HEK293 (cell line): ENCODE data around the gene UGT1A3.

Experiments
- CTCF ChIA-PET: fragments of 350-600 bp; formaldehyde crosslinking; extraction: SDS; loops from one replicate; lab custom pipeline; 2021; ENCODE audit warnings: antibody characterized with exemption; lab: Yijun Ruan, JAX
- POLR2A ChIA-PET: fragments of 300-600 bp; formaldehyde crosslinking; extraction: SDS; loops from one replicate; lab custom pipeline; 2020; ENCODE audit warnings: antibody characterized with exemption, inconsistent platforms; lab: Yijun Ruan, JAX
- H3K27ac ChIP-seq: fragments of 200-500 bp; sonication (Bioruptor generic); 2 replicates; pipeline ENCODE4 v1.5.1; 2014; ENCODE audit warnings: low read depth, low read length, control low read depth, inconsistent platforms; ENCODE audit errors: extremely low read depth
- H3K36me3 ChIP-seq, 2 experiments: fragments of 200-500 bp in 1 of 2; sonication (Bioruptor generic) in 1 of 2; 1 replicate in 1 of 2; 2 replicates in 1 of 2; pipeline ENCODE4 v1.5.1; 2014 to 2017; ENCODE audit warnings: inconsistent platforms in 2 of 2, low read length in 2 of 2; ENCODE audit not compliant: control insufficient read depth in 2 of 2, insufficient read depth in 1 of 2
- H3K4me1 ChIP-seq: fragments of 200-500 bp; sonication (Bioruptor generic); 2 replicates; pipeline ENCODE4 v1.5.1; 2014; ENCODE audit warnings: mild to moderate bottlenecking, low read length, inconsistent platforms; ENCODE audit not compliant: control insufficient read depth, insufficient read depth
- H3K4me3 ChIP-seq: 2 replicates; pipeline ENCODE4 v1.5.1; 2011; ENCODE audit warnings: low read depth, mild to moderate bottlenecking, control low read depth, low read length, moderate library complexity
- H3K9me3 ChIP-seq: fragments of 200-500 bp; sonication (Bioruptor generic); 2 replicates; pipeline ENCODE4 v1.5.1; 2014; ENCODE audit warnings: low read depth, low read length, inconsistent platforms; ENCODE audit not compliant: control insufficient read depth, insufficient read depth
- GLIS2 ChIP-seq: fragments of 450-650 bp; formaldehyde crosslinking; IDR thresholded peaks from 2 replicates; pipeline ENCODE4 v1.5.1; 2016; ENCODE audit warnings: missing biosample characterization, missing genetic modification characterization
- PRDM1 ChIP-seq: fragments of 450-650 bp; formaldehyde crosslinking; IDR thresholded peaks from 2 replicates; pipeline ENCODE4; 2016; ENCODE audit warnings: missing biosample characterization, missing genetic modification characterization
- SP2 ChIP-seq: fragments of 450-650 bp; formaldehyde crosslinking; IDR thresholded peaks from 2 replicates; pipeline ENCODE4 v1.5.1; 2016; ENCODE audit warnings: missing biosample characterization, missing genetic modification characterization
- SP3 ChIP-seq: fragments of 450-650 bp; formaldehyde crosslinking; IDR thresholded peaks from 2 replicates; pipeline ENCODE4 v1.5.1; 2016; ENCODE audit warnings: missing biosample characterization, missing genetic modification characterization
- ZFHX2 ChIP-seq: fragments of 450-650 bp; formaldehyde crosslinking; conservative IDR thresholded peaks from 2 replicates; pipeline ENCODE4 v1.5.1; 2016; ENCODE audit warnings: missing biosample characterization, missing genetic modification characterization
- ZNF133 ChIP-seq: fragments of 450-650 bp; formaldehyde crosslinking; IDR thresholded peaks from 2 replicates; pipeline ENCODE4 v1.5.1; 2016; ENCODE audit warnings: missing biosample characterization, missing genetic modification characterization
- ZNF157 ChIP-seq: fragments of 450-650 bp; formaldehyde crosslinking; IDR thresholded peaks from 2 replicates; pipeline ENCODE4 v1.5.1; 2016; ENCODE audit warnings: missing biosample characterization, missing genetic modification characterization
- ZNF221 ChIP-seq: fragments of 450-650 bp; formaldehyde crosslinking; IDR thresholded peaks from 2 replicates; pipeline ENCODE4 v1.5.1; 2017; ENCODE audit warnings: missing biosample characterization, missing genetic modification characterization, borderline replicate concordance
- ZNF426 ChIP-seq: fragments of 450-650 bp; formaldehyde crosslinking; IDR thresholded peaks from 2 replicates; pipeline ENCODE4 v1.5.1; 2017; ENCODE audit warnings: missing biosample characterization, missing genetic modification characterization, mild to moderate bottlenecking, inconsistent platforms, moderate library complexity
- ZNF529 ChIP-seq: fragments of 450-650 bp; formaldehyde crosslinking; IDR thresholded peaks from 2 replicates; pipeline ENCODE4 v1.5.1; 2017; ENCODE audit warnings: missing genetic modification characterization, missing biosample characterization; ENCODE audit not compliant: insufficient replicate concordance
- ZNF621 ChIP-seq: fragments of 450-650 bp; formaldehyde crosslinking; IDR thresholded peaks from 2 replicates; pipeline ENCODE4 v1.5.1; 2017; ENCODE audit warnings: missing biosample characterization, missing genetic modification characterization
- ZNF777 ChIP-seq: fragments of 450-650 bp; formaldehyde crosslinking; IDR thresholded peaks from 2 replicates; pipeline ENCODE4 v1.5.1; 2017; ENCODE audit warnings: missing biosample characterization, missing genetic modification characterization, borderline replicate concordance
- TF ChIP-seq, protein P1 (sequence below): sonication (generic); formaldehyde crosslinking; IDR thresholded peaks from 2 replicates; pipeline ENCODE4 v1.8.1; 2022; ENCODE audit warnings: mild to moderate bottlenecking, moderate library complexity, missing genetic modification reagents
- TF ChIP-seq, protein P2 (sequence below): fragments of 450-650 bp; formaldehyde crosslinking; IDR thresholded peaks from 2 replicates; pipeline ENCODE4 v1.5.1; 2016; ENCODE audit warnings: missing biosample characterization, missing genetic modification characterization
- TF ChIP-seq, protein P3 (sequence below): fragments of 450-650 bp; formaldehyde crosslinking; IDR thresholded peaks from 2 replicates; pipeline ENCODE4 v1.5.1; 2016; ENCODE audit warnings: missing biosample characterization, missing genetic modification characterization
- TF ChIP-seq, protein P4 (sequence below): fragments of 450-650 bp; formaldehyde crosslinking; IDR thresholded peaks from 2 replicates; pipeline ENCODE4 v1.5.0; 2017; ENCODE audit warnings: missing biosample characterization, missing genetic modification characterization, borderline replicate concordance
- TF ChIP-seq, protein P5 (sequence below): fragments of 450-650 bp; formaldehyde crosslinking; conservative IDR thresholded peaks from 2 replicates; pipeline ENCODE4 v1.5.1; 2016; ENCODE audit warnings: low read depth, missing biosample characterization, missing genetic modification characterization
- TF ChIP-seq, protein P6 (sequence below): fragments of 450-650 bp; formaldehyde crosslinking; IDR thresholded peaks from 2 replicates; pipeline ENCODE4 v1.5.1; 2017; ENCODE audit warnings: missing biosample characterization, missing genetic modification characterization

UGT1A3 gene

DNA sequence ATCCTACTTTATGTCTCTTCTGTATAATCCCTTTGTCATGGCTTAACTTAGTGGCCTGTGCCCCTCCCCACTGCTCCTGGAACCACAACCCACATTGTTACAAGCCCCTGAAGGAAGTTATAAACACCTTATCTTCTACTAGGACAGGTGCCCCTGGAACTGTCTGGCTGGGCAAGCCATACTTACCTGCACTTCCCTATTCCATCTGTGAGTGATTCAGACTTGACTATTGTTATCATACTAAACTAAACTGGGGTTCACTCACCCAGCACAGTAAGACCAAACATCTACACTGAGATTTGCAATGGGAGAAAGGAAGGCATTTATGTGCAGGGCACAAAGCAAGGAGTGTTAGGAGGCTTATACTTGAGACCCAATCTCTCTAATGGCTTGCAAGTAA lies 39.8 kb upstream of the UGT1A3 start:
- Histone ChIP-seq H3K4me1 (no peaks in the 10 kb centered on the region), H3K27ac (no peak overlapping the region), H3K9me3 (no peaks in the 10 kb centered on the region), H3K36me3 (no peaks in the 10 kb centered on the region), H3K4me3 (no peak overlapping the region)
- TF ChIP-seq, protein P1, sequence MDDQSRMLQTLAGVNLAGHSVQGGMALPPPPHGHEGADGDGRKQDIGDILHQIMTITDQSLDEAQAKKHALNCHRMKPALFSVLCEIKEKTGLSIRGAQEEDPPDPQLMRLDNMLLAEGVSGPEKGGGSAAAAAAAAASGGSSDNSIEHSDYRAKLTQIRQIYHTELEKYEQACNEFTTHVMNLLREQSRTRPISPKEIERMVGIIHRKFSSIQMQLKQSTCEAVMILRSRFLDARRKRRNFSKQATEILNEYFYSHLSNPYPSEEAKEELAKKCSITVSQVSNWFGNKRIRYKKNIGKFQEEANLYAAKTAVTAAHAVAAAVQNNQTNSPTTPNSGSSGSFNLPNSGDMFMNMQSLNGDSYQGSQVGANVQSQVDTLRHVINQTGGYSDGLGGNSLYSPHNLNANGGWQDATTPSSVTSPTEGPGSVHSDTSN (CRISPR knock-in tag) = no peak
- no peak for TF ChIP-seq SP3 (tag by site-specific recombination)
- TF ChIP-seq, protein P2, sequence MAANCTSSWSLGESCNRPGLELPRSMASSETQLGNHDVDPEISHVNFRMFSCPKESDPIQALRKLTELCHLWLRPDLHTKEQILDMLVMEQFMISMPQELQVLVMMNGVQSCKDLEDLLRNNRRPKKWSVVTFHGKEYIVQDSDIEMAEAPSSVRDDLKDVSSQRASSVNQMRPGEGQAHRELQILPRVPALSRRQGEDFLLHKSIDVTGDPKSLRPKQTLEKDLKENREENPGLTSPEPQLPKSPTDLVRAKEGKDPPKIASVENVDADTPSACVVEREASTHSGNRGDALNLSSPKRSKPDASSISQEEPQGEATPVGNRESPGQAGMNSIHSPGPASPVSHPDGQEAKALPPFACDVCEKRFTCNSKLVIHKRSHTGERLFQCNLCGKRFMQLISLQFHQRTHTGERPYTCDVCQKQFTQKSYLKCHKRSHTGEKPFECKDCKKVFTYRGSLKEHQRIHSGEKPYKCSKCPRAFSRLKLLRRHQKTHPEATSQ (tag by site-specific recombination) = no peak
- TF ChIP-seq ZNF133 (tag by site-specific recombination) = no peak
- TF ChIP-seq PRDM1 = no peak
- TF ChIP-seq ZNF221 (tag by site-specific recombination) = no peak
- TF ChIP-seq ZNF529 (tag by site-specific recombination) = no peak
- TF ChIP-seq, protein P3, sequence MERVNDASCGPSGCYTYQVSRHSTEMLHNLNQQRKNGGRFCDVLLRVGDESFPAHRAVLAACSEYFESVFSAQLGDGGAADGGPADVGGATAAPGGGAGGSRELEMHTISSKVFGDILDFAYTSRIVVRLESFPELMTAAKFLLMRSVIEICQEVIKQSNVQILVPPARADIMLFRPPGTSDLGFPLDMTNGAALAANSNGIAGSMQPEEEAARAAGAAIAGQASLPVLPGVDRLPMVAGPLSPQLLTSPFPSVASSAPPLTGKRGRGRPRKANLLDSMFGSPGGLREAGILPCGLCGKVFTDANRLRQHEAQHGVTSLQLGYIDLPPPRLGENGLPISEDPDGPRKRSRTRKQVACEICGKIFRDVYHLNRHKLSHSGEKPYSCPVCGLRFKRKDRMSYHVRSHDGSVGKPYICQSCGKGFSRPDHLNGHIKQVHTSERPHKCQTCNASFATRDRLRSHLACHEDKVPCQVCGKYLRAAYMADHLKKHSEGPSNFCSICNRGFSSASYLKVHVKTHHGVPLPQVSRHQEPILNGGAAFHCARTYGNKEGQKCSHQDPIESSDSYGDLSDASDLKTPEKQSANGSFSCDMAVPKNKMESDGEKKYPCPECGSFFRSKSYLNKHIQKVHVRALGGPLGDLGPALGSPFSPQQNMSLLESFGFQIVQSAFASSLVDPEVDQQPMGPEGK (tag by site-specific recombination) = no peak
- TF ChIP-seq, protein P4, sequence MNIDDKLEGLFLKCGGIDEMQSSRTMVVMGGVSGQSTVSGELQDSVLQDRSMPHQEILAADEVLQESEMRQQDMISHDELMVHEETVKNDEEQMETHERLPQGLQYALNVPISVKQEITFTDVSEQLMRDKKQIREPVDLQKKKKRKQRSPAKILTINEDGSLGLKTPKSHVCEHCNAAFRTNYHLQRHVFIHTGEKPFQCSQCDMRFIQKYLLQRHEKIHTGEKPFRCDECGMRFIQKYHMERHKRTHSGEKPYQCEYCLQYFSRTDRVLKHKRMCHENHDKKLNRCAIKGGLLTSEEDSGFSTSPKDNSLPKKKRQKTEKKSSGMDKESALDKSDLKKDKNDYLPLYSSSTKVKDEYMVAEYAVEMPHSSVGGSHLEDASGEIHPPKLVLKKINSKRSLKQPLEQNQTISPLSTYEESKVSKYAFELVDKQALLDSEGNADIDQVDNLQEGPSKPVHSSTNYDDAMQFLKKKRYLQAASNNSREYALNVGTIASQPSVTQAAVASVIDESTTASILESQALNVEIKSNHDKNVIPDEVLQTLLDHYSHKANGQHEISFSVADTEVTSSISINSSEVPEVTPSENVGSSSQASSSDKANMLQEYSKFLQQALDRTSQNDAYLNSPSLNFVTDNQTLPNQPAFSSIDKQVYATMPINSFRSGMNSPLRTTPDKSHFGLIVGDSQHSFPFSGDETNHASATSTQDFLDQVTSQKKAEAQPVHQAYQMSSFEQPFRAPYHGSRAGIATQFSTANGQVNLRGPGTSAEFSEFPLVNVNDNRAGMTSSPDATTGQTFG = no peak
- no peak for TF ChIP-seq ZNF157 (tag by site-specific recombination)
- TF ChIP-seq ZNF621 (tag by site-specific recombination) = no peak
- TF ChIP-seq SP2 (tag by site-specific recombination) = no peak
- no peak for TF ChIP-seq ZNF777
- TF ChIP-seq, protein P5, sequence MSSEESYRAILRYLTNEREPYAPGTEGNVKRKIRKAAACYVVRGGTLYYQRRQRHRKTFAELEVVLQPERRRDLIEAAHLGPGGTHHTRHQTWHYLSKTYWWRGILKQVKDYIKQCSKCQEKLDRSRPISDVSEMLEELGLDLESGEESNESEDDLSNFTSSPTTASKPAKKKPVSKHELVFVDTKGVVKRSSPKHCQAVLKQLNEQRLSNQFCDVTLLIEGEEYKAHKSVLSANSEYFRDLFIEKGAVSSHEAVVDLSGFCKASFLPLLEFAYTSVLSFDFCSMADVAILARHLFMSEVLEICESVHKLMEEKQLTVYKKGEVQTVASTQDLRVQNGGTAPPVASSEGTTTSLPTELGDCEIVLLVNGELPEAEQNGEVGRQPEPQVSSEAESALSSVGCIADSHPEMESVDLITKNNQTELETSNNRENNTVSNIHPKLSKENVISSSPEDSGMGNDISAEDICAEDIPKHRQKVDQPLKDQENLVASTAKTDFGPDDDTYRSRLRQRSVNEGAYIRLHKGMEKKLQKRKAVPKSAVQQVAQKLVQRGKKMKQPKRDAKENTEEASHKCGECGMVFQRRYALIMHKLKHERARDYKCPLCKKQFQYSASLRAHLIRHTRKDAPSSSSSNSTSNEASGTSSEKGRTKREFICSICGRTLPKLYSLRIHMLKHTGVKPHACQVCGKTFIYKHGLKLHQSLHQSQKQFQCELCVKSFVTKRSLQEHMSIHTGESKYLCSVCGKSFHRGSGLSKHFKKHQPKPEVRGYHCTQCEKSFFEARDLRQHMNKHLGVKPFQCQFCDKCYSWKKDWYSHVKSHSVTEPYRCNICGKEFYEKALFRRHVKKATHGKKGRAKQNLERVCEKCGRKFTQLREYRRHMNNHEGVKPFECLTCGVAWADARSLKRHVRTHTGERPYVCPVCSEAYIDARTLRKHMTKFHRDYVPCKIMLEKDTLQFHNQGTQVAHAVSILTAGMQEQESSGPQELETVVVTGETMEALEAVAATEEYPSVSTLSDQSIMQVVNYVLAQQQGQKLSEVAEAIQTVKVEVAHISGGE = no peak
- no peak for TF ChIP-seq ZNF426 (tag by site-specific recombination)
- TF ChIP-seq, protein P6, sequence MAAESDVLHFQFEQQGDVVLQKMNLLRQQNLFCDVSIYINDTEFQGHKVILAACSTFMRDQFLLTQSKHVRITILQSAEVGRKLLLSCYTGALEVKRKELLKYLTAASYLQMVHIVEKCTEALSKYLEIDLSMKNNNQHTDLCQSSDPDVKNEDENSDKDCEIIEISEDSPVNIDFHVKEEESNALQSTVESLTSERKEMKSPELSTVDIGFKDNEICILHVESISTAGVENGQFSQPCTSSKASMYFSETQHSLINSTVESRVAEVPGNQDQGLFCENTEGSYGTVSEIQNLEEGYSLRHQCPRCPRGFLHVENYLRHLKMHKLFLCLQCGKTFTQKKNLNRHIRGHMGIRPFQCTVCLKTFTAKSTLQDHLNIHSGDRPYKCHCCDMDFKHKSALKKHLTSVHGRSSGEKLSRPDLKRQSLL (tag by site-specific recombination) = no peak
- no peak for TF ChIP-seq GLIS2 (tag by site-specific recombination)
- no peak for TF ChIP-seq ZFHX2 (tag by site-specific recombination)
- ChIA-PET POLR2A (no interaction called here), CTCF (no interaction called here)
